Suprapubic skin (tissue), 3 donors: Measurements from ENCODE around the gene TRABD2A.

Experiments
- CTCF ChIP-seq, 2 donors: fragments of 200-600 bp in 1 of 2; fragments of 450-650 bp in 1 of 2; sonication (generic) in 1 of 2; IDR thresholded peaks; one replicate each; pipeline ENCODE4 v1.5.1; 2016 to 2019; ENCODE audit warnings: antibody characterized with exemption in 2 of 2, mild to moderate bottlenecking in 1 of 2, moderate library complexity in 1 of 2
- POLR2A ChIP-seq, 2 donors: fragments of 450-650 bp; IDR thresholded peaks; one replicate each; pipeline ENCODE4 v1.6.1; 2017; ENCODE audit warnings: antibody characterized with exemption in 2 of 2, mild to moderate bottlenecking in 2 of 2, moderate library complexity in 2 of 2

- no peak for TF ChIP-seq CTCF (IDR thresholded peaks at IDR 0.05)
- TF ChIP-seq POLR2A (IDR thresholded peaks at IDR 0.05): no peak
Measured at GRCh38 chr2:84870306-84870705, 10.6 kb downstream of the TRABD2A start.
